HUDEP-2 (cell line): Measurements from ENCODE around the gene ANKRD33.

Experiments
- DNase-seq, 76 experiments: peaks; one replicate each; lab custom pipeline; 2025; ENCODE audit not compliant: unreplicated experiment in 76 of 76; lab: John Stamatoyannopoulos, UW

Gene ANKRD33

GRCh38 chr12:51937926-51938325 is 50.0 kb downstream of the ANKRD33 start:
- no peak for DNase-seq

DNA sequence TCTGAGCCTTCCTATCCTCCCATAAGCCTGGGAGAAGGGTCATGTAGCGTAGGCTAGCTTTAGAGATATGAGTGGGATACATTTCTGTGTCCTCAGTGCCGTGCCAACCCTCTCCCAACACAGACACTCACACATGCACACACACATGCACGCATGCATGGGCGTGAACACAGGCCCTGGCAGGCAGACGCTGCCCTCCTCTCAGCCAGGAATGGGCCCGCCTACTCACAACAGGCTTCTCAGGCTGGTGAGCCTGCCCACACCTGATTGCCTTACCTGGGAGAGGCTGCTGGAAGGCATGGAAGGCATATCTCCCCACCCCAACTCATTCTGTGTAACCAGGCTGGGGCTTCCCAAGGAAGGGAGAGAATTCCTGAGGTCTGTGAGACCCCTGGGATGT is 50.8 kb downstream of the ANKRD33 start:
- DNase-seq = no peak

DNA sequence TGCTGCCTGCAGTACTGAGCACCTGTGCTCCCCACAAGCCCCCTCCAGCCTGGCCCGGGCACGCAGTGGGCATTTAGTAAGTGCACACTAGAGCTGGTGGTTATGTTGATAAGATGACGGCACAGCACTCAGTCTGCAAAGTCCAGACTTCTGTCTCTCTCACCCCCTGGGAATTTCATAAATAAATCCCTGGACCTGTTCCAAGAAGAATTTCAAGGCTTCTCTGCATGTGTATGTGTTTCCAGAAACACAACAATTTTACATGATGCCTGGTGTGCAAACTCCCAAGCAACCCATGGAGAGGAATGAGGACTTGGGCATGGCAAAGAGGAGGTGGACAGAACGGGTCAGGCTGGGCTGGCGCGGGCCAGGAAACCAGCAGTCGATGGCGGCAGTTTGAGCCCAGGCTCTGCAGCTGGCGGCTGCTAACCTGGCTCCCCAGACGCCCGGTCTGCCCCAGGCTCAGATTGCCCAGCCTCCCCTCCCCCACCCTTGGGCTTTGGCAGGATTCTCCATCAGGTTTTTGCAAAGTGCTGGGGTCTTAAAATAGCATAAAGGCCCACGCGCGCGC is 53.2 kb downstream of the ANKRD33 start:
- DNase-seq = no peak
